ENCODE results near the gene GOLGA6B.
"Not testable (repeated sequence)": the region's sequence is repeated elsewhere in the genome, so short reads cannot be mapped to it uniquely, and the experiment has no call there.

GOLGA6B gene

GRCh38 chr15:72654397-72654796 is at the start of gene GOLGA6B:
TSS of gene GOLGA6B (plus strand) at chr15:72654697. CDS start at chr15:72654738, 41 bp downstream.
- not testable (repeated sequence) for DNase-seq

GRCh38 chr15:72604794-72605193 is 49.7 kb upstream of the GOLGA6B start:
- no peak for DNase-seq

- DNase-seq: not testable (repeated sequence)
These were observed 46.4 kb upstream of the GOLGA6B start for GRCh38 chr15:72608084-72608483.

- DNase-seq: no peak
These were observed 44.6 kb upstream of the GOLGA6B start for GRCh38 chr15:72609862-72610261.

GRCh38 chr15:72612324-72612723 is 42.2 kb upstream of the GOLGA6B start:
- DNase-seq: not testable (repeated sequence)

- DNase-seq: no peak
These were observed 39.5 kb upstream of the GOLGA6B start for GRCh38 chr15:72614810-72615532.

- not testable (repeated sequence) for DNase-seq
These were observed 38.8 kb upstream of the GOLGA6B start for GRCh38 chr15:72615533-72616233.

- no peak for DNase-seq
These were observed 37.8 kb upstream of the GOLGA6B start for GRCh38 chr15:72616491-72617210.

- not testable (repeated sequence) for DNase-seq
These were observed 30.6 kb upstream of the GOLGA6B start for GRCh38 chr15:72623854-72624253.

GRCh38 chr15:72626153-72626552 is 28.3 kb upstream of the GOLGA6B start:
- DNase-seq: not testable (repeated sequence)

- not testable (repeated sequence) for DNase-seq
These were observed 26.0 kb upstream of the GOLGA6B start for GRCh38 chr15:72628249-72629067.

GRCh38 chr15:72629068-72629570 is 25.4 kb upstream of the GOLGA6B start:
- DNase-seq: not testable (repeated sequence)

GRCh38 chr15:72636519-72637282 is 17.8 kb upstream of the GOLGA6B start:
- not testable (repeated sequence) for DNase-seq

- not testable (repeated sequence) for DNase-seq
These were observed 14.6 kb upstream of the GOLGA6B start for GRCh38 chr15:72639759-72640483.

- not testable (repeated sequence) for DNase-seq
These were observed 12.2 kb upstream of the GOLGA6B start for GRCh38 chr15:72642271-72642670.

- DNase-seq: not testable (repeated sequence)
These were observed 5.8 kb upstream of the GOLGA6B start for GRCh38 chr15:72648631-72649253.

- DNase-seq: not testable (repeated sequence)
These were observed 1.5 kb downstream of the GOLGA6B start for GRCh38 chr15:72656014-72656413.

- not testable (repeated sequence) for DNase-seq
These were observed 6.6 kb downstream of the GOLGA6B start for GRCh38 chr15:72661081-72661480.

- not testable (repeated sequence) for DNase-seq
These were observed 9.4 kb downstream of the GOLGA6B start for GRCh38 chr15:72663931-72664330.

- not testable (repeated sequence) for DNase-seq
These were observed 11.2 kb downstream of the GOLGA6B start for GRCh38 chr15:72665706-72666105.

Measured in SW 1271 (cell line).